22Rv1 (cell line): ENCODE data around the gene ATP10B.

Experiments used
- ZFX ChIP-seq: fragments of 450-650 bp; IDR thresholded peaks from 2 replicates; pipeline ENCODE4 v1.6.1; 2017; ENCODE audit warnings: antibody characterized with exemption, borderline replicate concordance
- TF ChIP-seq, protein P1 (sequence below): fragments of 450-650 bp; IDR thresholded peaks from 2 replicates; pipeline ENCODE4 v1.5.1; 2017; ENCODE audit warnings: mild to moderate bottlenecking

- TF ChIP-seq, protein P1, sequence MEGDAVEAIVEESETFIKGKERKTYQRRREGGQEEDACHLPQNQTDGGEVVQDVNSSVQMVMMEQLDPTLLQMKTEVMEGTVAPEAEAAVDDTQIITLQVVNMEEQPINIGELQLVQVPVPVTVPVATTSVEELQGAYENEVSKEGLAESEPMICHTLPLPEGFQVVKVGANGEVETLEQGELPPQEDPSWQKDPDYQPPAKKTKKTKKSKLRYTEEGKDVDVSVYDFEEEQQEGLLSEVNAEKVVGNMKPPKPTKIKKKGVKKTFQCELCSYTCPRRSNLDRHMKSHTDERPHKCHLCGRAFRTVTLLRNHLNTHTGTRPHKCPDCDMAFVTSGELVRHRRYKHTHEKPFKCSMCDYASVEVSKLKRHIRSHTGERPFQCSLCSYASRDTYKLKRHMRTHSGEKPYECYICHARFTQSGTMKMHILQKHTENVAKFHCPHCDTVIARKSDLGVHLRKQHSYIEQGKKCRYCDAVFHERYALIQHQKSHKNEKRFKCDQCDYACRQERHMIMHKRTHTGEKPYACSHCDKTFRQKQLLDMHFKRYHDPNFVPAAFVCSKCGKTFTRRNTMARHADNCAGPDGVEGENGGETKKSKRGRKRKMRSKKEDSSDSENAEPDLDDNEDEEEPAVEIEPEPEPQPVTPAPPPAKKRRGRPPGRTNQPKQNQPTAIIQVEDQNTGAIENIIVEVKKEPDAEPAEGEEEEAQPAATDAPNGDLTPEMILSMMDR, result no peak
- no peak for TF ChIP-seq ZFX
These were observed 223.9 kb downstream of the ATP10B start for GRCh38 chr5:160627921-160628618.
